IPS-11a (cell line): ENCODE data around the gene TXLNG.
A peak's percentile ranks its signal among the peaks of the same experiment; 100 is the strongest.

Experiments used
- H3K4me3 ChIP-seq: one replicate; pipeline ENCODE4 v1.5.1; 2013; ENCODE audit warnings: low read depth, low read length, control low read depth

TXLNG gene

GRCh38 chrX:16785247-16786138, 773 bp upstream of the TXLNG start:
- H3K4me3 ChIP-seq: peak overlapping the region; percentile 69

DNA sequence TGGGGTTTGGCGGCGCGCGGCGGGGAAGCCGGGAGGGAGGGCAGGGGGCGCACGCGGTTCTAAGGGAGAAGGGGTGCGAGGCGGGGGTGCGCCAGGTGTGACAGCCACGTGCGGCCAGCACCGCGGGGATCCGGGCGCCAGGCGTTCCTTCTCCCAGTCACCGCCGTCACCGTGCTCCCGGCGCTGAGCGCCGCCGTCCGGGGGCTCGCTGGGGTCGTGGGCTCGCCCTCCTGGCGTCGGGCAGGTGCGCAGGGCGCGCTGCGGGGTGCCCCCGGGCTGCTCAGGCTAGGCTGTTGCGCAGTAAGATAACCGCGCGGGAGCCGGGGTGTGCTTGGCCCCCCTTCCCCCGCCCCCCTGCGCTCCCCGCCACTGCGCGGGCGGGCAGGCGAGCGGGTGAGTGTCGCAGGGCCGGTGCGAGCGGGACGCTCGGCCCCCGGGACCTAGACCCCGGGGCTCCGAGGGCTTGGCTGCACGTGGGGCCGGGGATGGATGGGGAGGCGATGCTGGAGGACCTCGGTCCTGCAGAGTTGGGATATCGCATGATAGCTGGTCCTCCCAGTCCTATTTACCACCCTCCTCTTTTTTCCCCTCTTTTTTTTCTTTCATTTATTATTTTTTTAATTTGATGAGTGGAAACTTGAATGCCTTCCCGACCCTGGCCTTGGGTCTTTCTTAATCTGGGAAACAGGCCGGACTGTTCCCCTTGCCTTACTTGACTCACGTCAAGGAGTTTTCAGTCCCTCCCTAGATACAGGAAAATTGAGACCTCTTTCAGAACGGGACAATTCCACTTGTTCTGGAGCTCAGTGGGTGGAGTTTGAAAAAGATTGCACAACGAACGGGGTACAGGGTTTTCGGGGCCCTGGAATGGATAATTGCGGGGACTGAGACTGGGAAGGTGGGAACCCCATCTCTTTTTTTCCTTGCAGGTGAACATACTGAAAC, 797 bp downstream of the TXLNG start:
- H3K4me3 ChIP-seq: peak overlapping the region; percentile 72

DNA sequence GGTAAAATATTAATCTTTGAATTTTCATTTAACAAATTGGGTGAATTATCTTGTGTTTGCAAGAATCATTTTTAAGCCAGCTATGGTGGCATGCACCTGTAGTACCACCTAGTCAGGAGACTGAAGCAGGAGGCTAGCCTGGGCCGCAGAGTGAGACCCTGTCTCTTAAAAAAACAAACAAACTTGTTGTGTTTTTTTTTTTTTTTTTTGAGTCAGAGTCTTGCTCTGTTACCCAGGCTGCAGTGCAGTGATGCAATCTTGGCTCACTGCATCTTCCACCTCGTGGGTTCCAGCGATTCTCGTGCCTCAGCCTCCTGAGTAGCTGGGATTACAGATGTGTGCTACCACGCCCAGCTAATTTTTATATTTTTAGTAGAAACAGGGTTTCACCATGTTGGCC, 2.2 kb downstream of the TXLNG start:
- no peak overlapping the region for H3K4me3 ChIP-seq

GRCh38 chrX:16796298-16796697, 10.0 kb downstream of the TXLNG start:
- H3K4me3 ChIP-seq: no peak overlapping the region

- no peak overlapping the region for H3K4me3 ChIP-seq
These were observed 11.1 kb downstream of the TXLNG start for GRCh38 chrX:16797358-16797757.

DNA sequence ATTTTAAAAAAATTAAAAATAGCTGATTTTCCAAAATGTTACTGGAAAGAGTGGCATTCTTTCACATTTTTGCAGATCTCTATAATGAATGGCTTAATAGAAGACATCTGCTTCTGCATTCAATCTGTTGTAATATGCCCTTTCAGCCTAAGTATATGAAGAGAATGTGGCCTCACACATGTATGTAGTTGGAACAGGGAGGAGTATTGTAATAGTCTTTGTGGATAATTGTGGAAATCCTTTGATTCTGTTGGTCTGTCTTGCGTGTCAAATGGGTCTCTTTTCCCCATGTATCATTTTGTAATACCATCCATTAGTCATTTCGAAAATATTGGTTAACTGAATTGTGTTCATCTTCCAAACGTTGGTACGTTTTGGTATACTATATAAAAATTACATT, 11.6 kb downstream of the TXLNG start:
- no peak overlapping the region for H3K4me3 ChIP-seq

GRCh38 chrX:16804923-16805464, 18.7 kb downstream of the TXLNG start:
- no peak overlapping the region for H3K4me3 ChIP-seq

GRCh38 chrX:16807548-16807947, 21.3 kb downstream of the TXLNG start:
- H3K4me3 ChIP-seq: no peak overlapping the region

DNA sequence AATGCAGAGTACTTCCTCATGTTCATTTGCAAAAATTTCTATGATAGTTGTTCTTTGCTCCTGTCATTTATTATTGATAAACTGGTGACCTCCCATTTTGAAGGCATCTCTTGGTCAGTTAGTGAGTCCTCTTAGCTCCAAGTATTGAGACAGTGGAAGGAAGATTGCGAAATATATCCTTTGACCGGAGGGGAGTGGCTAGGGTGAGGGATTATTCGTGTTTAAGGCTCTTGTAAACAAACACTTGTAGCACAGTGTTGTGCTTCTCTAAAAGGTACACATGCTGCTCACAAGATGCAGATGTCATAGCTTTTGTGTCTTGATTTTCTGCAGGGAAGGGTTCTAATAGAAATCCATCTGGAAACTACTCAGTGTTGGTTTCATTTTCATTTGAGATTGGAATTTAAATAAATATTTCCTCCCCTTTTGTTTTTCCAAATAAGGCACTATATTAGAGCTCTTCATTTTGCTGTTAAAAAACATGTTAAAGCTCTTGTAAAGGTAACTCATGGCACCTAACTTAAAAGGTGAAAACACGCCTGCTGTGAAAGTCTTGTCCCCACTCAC, 21.8 kb downstream of the TXLNG start:
- H3K4me3 ChIP-seq: no peak overlapping the region

GRCh38 chrX:16814597-16814996, 28.3 kb downstream of the TXLNG start:
- no peak overlapping the region for H3K4me3 ChIP-seq

DNA sequence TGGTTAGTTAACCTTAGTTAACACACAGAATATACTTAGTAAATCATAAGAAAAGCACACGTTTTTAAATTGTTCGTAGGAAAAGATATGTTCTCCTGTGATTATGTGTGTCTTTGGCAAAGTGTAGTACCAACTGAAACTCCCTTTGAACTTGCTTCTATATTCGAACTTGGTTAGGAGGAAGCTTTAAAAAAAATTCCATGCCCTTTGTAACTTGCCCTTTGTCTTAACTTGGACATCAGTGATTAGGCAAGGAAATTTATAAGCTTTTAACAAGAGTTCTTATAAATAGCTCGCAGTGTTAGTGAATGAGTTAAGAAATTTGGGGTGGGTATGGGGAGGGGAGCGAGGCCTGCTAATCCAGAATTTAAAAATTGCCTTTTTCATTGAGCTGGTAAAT, 33.4 kb downstream of the TXLNG start:
- no peak overlapping the region for H3K4me3 ChIP-seq

GRCh38 chrX:16822723-16823122, 36.5 kb downstream of the TXLNG start:
- H3K4me3 ChIP-seq: no peak overlapping the region

GRCh38 chrX:16825264-16826035, 39.2 kb downstream of the TXLNG start:
- H3K4me3 ChIP-seq: no peak overlapping the region

- H3K4me3 ChIP-seq: no peak overlapping the region
These were observed 39.9 kb downstream of the TXLNG start for GRCh38 chrX:16826207-16826606.

- H3K4me3 ChIP-seq: no peak overlapping the region
These were observed 41.0 kb downstream of the TXLNG start for GRCh38 chrX:16827225-16827624.

DNA sequence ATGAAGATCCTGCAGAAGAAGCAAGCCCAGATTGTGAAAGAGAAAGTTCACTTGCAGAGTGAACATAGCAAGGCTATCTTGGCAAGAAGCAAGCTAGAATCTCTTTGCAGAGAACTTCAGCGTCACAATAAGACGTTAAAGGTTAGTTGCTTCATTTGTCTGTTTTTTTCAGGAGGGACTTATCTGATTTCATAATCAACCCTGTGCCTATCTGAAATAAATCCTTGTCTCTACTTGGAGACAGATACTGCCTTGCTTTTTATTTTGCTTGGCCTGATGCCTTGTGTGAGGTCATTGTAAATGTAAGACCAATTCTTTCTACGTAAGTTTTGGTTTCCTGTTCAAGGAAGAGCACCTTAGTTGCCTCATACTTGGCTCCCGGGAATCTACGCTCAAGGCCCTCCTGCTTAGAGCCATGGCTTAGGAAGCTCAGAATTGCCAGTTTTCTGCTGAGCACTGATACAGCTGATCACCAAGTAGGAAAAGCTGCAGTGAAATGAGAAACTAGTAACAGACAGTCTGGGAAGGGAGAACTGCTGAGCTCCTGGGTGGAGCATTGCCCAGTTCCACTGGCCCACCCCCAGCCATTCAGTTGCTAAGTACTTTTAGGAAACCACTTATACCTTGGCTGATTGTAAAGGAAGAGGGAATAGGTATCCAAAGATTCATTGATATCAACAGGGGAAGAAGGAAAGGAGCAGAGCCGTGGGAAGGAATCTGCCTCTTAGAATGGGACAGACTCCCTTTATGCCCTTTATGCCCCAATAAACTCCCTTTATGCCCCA, 42.0 kb downstream of the TXLNG start:
- H3K4me3 ChIP-seq: no peak overlapping the region

GRCh38 chrX:16832301-16832700, 46.0 kb downstream of the TXLNG start:
- no peak overlapping the region for H3K4me3 ChIP-seq

GRCh38 chrX:16834806-16835205, 48.5 kb downstream of the TXLNG start:
- no peak overlapping the region for H3K4me3 ChIP-seq

DNA sequence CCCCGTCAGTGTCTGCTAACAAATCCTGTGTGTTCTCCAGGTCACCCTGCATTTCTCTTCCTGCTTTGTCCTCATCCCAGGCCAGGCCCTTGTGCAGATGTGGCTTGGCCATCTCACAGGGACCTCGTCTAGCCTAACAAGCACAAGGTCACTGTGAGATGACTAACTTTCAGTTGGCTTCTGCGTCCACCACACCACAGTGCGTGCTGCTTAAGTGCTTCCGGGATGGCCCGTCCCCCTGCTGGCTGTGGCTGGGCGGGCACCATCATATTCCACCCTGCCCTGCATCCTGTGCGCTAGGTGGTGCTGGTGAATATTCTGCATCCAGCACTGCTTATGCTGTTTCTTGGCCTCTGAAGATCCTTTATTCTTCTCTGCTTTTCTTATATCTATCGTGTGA, 50.1 kb downstream of the TXLNG start:
- H3K4me3 ChIP-seq: no peak overlapping the region
